Urinary bladder (tissue), 4 donors: ENCODE data around the gene IQCH. TPM values are rescaled to one million over a fixed set of nuclear protein-coding genes. Genes with fewer than 3 reads are reported as not detected.

Experiments used
- DNase-seq: peaks from one replicate; pipeline ENCODE4 v3.0.0-alpha.2; 2015; ENCODE audit errors: extremely low spot score
- H3K27ac ChIP-seq: one replicate; pipeline ENCODE4 v1.5.1; 2013; ENCODE audit warnings: low read depth, mild to moderate bottlenecking, moderate library complexity
- H3K36me3 ChIP-seq: one replicate; pipeline ENCODE4 v1.6.1; 2013; ENCODE audit warnings: mild to moderate bottlenecking, moderate library complexity; ENCODE audit not compliant: insufficient read depth
- H3K4me1 ChIP-seq: one replicate; pipeline ENCODE4 v1.6.1; 2013; ENCODE audit warnings: mild to moderate bottlenecking, moderate library complexity; ENCODE audit not compliant: insufficient read depth
- H3K4me3 ChIP-seq: one replicate; pipeline ENCODE4 v1.5.1; 2013; ENCODE audit warnings: low read depth, low read length
- WGBS: extraction: QIAGEN DNeasy Blood & Tissue Kit; methylation state at CpG from one replicate; pipeline ENCODE4 v1.1.7; 2013; 5-methylcytosine and 5-hydroxymethylcytosine counted together
- polyA plus RNA-seq: library from polyadenylated mRNA; stranded (reverse); fragments of 200-250 nt; gene quantifications from one replicate; pipeline ENCODE4 v1.2.3, GENCODE V29; 2013
- total RNA-seq: library from RNA; depleted of rRNA; stranded (reverse); fragments of >200 nt; gene quantifications from one replicate; pipeline ENCODE4 v1.2.3, GENCODE V29; 2014
- donor health status: healthy with polysubstance abuse.
- donor health status: healthy.

The IQCH gene
- total and polyA plus RNA-seq, 2 donors: 0.22 to 4.8 TPM

GRCh38 chr15:67296188-67296587 is 41.6 kb downstream of the IQCH start:
- Histone ChIP-seq H3K27ac (no peak overlapping the region), H3K4me3 (no peak overlapping the region), H3K4me1 (no peaks in the 10 kb centered on the region), H3K36me3 (no peaks in the 10 kb centered on the region)
- DNase-seq: no peak
- WGBS: 90% methylated on average over 5 of the region's 5 CpGs

- H3K27ac ChIP-seq: no peak overlapping the region
- H3K4me1 ChIP-seq: no peaks in the 10 kb centered on the region
- no peak for DNase-seq
- 83% methylated on average over 1 of the region's 1 CpG for WGBS
- no peak overlapping the region for H3K4me3 ChIP-seq
- no peaks in the 10 kb centered on the region for H3K36me3 ChIP-seq
Measured at GRCh38 chr15:67296684-67297083, 42.1 kb downstream of the IQCH start.

- Histone ChIP-seq H3K36me3 (no peaks in the 10 kb centered on the region), H3K4me1 (no peaks in the 10 kb centered on the region), H3K27ac (no peak overlapping the region), H3K4me3 (no peak overlapping the region)
- no peak for DNase-seq
- WGBS: 91% methylated on average over 2 of the region's 2 CpGs
Measured at GRCh38 chr15:67300266-67301025, 45.9 kb downstream of the IQCH start.

- H3K4me3 ChIP-seq: no peak overlapping the region
- H3K4me1 ChIP-seq: no peaks in the 10 kb centered on the region
- no peak for DNase-seq
- no peak overlapping the region for H3K27ac ChIP-seq
- no peaks in the 10 kb centered on the region for H3K36me3 ChIP-seq
- WGBS: 77% methylated on average over 4 of the region's 4 CpGs
Measured at GRCh38 chr15:67303490-67304363, 49.1 kb downstream of the IQCH start.

GRCh38 chr15:67304778-67305177 is 50.2 kb downstream of the IQCH start:
- Histone ChIP-seq H3K4me3 (no peak overlapping the region), H3K4me1 (no peaks in the 10 kb centered on the region), H3K36me3 (no peaks in the 10 kb centered on the region), H3K27ac (no peak overlapping the region)
- no peak for DNase-seq

GRCh38 chr15:67305506-67305905 is 50.9 kb downstream of the IQCH start:
- Histone ChIP-seq H3K27ac (no peak overlapping the region), H3K4me3 (no peak overlapping the region), H3K36me3 (no peaks in the 10 kb centered on the region), H3K4me1 (no peaks in the 10 kb centered on the region)
- 62% methylated on average over 1 of the region's 1 CpG for WGBS
- no peak for DNase-seq

GRCh38 chr15:67307156-67307555 is 52.6 kb downstream of the IQCH start:
- no peaks in the 10 kb centered on the region for H3K36me3 ChIP-seq
- WGBS: 52% methylated on average over 1 of the region's 1 CpG
- H3K27ac ChIP-seq: no peak overlapping the region
- H3K4me1 ChIP-seq: no peaks in the 10 kb centered on the region
- H3K4me3 ChIP-seq: no peak overlapping the region
- no peak for DNase-seq

GRCh38 chr15:67307889-67308597 is 53.5 kb downstream of the IQCH start:
- Histone ChIP-seq H3K36me3 (no peaks in the 10 kb centered on the region), H3K4me1 (no peaks in the 10 kb centered on the region), H3K4me3 (no peak overlapping the region), H3K27ac (no peak overlapping the region)
- no peak for DNase-seq
- WGBS: 43% methylated on average over 4 of the region's 4 CpGs

GRCh38 chr15:67311731-67312130 is 57.1 kb downstream of the IQCH start:
- 96% methylated on average over 1 of the region's 1 CpG for WGBS
- Histone ChIP-seq H3K27ac (no peak overlapping the region), H3K36me3 (no peaks in the 10 kb centered on the region), H3K4me3 (no peak overlapping the region), H3K4me1 (no peaks in the 10 kb centered on the region)
- no peak for DNase-seq

GRCh38 chr15:67319961-67320360 is 65.4 kb downstream of the IQCH start:
- Histone ChIP-seq H3K36me3 (no peaks in the 10 kb centered on the region), H3K4me3 (no peak overlapping the region), H3K4me1 (no peaks in the 10 kb centered on the region), H3K27ac (no peak overlapping the region)
- no peak for DNase-seq
- WGBS: 94% methylated on average over 3 of the region's 3 CpGs

- no peak for DNase-seq
- H3K4me3 ChIP-seq: no peak overlapping the region
- no peaks in the 10 kb centered on the region for H3K4me1 ChIP-seq
- no peak overlapping the region for H3K27ac ChIP-seq
- H3K36me3 ChIP-seq: no peaks in the 10 kb centered on the region
Measured at GRCh38 chr15:67321352-67321751, 66.8 kb downstream of the IQCH start.

GRCh38 chr15:67322481-67322880 is 67.9 kb downstream of the IQCH start:
- Histone ChIP-seq H3K27ac (no peak overlapping the region), H3K36me3 (no peaks in the 10 kb centered on the region), H3K4me3 (no peak overlapping the region), H3K4me1 (no peaks in the 10 kb centered on the region)
- 71% methylated on average over 4 of the region's 4 CpGs for WGBS
- DNase-seq: no peak

GRCh38 chr15:67327312-67327711 is 72.7 kb downstream of the IQCH start:
- H3K27ac ChIP-seq: no peak overlapping the region
- no peak for DNase-seq
- H3K36me3 ChIP-seq: no peaks in the 10 kb centered on the region
- WGBS: 78% methylated on average over 1 of the region's 1 CpG
- no peak overlapping the region for H3K4me3 ChIP-seq
- H3K4me1 ChIP-seq: no peaks in the 10 kb centered on the region

GRCh38 chr15:67327737-67328136 is 73.2 kb downstream of the IQCH start:
- no peaks in the 10 kb centered on the region for H3K36me3 ChIP-seq

More at GRCh38 chr15:67327737-67328136, 73.2 kb downstream of the IQCH start:
- Histone ChIP-seq H3K4me3 (no peak overlapping the region), H3K4me1 (no peaks in the 10 kb centered on the region), H3K27ac (no peak overlapping the region)
- no peak for DNase-seq
